ENCODE results near the gene MYOT.
"Not testable (repeated sequence)": the region's sequence is repeated elsewhere in the genome, so short reads cannot be mapped to it uniquely, and the experiment has no call there.

The MYOT gene, protein sequence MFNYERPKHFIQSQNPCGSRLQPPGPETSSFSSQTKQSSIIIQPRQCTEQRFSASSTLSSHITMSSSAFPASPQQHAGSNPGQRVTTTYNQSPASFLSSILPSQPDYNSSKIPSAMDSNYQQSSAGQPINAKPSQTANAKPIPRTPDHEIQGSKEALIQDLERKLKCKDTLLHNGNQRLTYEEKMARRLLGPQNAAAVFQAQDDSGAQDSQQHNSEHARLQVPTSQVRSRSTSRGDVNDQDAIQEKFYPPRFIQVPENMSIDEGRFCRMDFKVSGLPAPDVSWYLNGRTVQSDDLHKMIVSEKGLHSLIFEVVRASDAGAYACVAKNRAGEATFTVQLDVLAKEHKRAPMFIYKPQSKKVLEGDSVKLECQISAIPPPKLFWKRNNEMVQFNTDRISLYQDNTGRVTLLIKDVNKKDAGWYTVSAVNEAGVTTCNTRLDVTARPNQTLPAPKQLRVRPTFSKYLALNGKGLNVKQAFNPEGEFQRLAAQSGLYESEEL

DNA sequence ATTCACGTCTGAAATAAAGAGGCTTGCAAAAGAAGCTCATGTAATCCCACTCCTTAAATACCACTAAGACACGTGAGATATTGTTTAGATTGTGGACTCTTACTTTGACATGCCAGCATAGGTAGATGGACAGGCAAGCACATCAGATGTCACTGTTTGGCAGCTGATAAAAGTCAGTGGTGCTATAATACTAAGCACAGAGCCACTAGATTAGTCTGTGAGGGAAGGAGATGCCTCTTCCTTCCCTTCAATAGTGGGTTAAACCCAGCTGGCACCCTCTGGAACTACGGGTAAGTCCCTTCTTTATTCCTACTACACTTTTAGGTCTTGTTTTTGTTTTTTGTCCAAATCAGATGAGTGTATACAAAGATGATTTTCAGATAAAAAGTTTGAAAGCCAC is at the start of gene MYOT:
MYOT (plus strand) TSS at position 197 of the 400 bp plus-strand sequence. CDS start 2,792 bp downstream, outside the sequence.
- DNase-seq: no peak

DNA sequence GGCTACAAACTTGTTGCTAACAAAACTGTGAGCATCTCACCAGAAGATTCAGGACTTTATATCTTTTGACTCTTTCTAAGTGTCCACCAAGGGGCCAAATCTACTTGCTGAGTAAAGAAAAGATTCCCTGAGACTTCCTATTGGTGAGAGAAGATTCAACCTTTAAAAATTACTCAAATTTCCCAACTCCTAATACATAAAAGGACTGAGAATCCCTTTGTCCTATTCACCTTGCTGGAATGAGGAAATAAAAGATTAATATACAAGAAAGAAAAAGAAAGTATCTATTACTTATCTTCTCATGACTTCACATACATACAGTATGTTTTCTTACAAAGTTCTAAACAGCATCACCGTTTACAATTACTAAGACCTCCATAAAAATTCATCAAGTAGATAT is 47.9 kb upstream of the MYOT start:
- no peak for DNase-seq

DNA sequence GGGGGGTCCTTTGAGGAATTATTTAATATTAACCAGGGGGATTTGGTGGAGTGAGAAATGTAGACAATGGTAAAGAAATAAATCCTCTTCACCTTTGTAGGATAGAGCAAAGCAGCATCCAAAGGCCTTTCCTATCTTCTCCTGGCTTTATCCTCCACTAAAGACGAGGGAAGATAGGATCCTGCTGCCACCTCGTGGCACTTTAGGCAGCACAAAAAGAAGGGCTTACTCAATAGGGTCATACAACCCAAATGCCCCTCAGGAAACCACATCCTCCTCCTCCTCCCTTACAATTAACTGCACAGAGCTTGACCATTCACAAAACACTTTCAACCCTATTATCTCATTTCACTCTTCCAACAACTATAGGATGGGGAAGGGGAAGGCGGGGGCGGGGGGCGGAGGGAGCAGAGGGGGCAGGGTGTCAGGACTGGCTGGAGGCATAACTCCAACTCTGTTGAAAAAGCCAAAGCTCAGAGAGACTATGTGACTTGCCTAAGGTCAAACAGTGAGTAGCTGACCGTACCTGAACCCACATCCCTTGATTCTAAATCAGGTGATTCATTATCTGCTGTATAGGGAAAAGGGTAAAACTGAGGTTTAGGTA is 45.4 kb upstream of the MYOT start:
- no peak for DNase-seq

DNA sequence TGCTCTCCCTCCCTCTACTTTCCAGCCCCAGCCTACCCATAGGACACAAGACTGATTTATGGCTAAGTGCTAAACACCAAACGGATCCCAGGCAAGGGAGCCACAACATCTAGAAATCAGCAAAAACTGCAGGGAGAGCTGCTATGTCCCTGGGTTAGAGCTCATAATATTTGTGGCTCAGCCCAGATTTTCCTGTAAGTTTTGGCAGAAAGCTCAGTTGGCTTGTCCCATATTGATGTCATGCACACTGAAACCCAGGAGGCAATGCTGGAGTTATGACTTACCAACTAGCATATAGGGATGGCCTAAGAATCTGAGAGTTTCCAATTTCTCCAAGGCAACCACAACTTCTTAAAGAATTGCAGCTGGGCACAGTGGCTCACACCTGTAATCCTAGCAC is 44.7 kb upstream of the MYOT start:
- no peak for DNase-seq

DNA sequence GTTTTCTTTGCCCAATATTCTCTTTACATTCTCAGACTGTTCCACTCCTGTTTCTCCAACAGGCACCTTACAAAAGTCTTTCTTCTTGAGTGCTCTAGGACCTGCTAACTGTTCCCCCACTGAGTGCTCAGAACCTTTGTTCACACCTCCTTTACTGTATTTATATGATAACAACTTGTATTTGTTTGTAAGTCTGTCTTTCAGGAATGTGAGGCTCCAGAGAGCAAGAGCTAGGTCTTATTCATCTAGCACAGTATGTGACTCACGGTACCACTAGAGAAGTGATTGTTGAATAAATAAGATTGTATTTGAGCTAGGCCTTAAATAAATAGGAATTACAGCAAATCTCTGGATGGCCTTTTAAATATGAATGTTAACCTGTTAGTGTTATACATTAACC is 42.5 kb upstream of the MYOT start:
- DNase-seq: no peak

DNA sequence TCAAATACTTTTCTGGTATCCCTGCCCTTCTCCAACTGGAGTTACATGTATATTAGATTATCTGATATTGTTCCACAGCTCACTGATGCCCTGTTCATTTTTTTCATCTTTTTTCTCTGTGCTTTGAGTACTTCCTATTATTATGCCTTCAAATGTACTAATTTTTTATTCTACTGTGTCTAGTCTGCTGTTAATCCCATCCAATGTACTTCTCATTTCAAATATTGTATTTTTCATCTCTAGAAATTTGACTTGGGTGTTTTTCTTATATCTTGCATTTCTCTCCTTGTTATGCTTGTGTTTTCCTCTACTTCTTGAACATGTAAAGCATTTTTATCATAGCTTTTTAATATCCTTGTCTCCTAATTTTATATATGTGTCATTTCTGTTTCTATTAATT is 41.6 kb upstream of the MYOT start:
- DNase-seq: no peak

DNA sequence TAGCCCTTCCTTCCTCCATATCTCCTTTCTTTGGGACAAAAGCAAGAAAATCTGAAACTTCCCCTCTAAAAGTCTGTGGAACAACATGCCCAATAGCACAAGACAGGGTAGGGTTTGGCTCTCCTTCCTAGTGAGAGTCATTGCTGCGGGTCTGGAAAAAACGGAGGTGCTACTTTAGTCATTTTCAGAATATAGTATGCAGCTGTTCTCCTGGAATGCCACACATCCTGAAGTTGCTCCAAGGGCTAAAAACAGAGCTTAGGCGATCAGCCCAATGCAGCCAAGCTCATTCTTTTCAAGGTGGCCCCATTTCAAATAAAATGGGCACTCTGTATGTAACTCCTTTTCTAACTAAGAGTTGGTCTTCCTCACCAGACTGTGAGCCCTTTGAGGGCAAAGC is 39.5 kb upstream of the MYOT start:
- no peak for DNase-seq

DNA sequence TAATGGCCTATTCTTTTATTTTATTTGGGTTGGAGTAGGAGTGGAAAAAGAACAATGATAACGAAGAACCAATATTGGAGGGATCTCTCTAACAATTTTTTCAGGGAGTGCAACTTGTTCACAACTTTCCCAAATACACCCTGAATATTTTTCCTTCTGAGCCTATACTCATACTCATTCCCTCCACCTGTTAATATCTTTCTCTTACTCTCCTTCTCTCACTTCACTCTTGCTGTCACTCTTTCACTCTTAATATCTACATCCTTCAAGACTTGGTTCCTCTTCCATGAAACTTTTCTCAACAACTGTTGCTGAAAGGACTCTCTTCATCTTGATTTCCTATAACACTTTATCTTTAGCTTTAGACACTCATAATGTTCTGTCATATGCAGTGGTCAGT is 39.0 kb upstream of the MYOT start:
- no peak for DNase-seq

DNA sequence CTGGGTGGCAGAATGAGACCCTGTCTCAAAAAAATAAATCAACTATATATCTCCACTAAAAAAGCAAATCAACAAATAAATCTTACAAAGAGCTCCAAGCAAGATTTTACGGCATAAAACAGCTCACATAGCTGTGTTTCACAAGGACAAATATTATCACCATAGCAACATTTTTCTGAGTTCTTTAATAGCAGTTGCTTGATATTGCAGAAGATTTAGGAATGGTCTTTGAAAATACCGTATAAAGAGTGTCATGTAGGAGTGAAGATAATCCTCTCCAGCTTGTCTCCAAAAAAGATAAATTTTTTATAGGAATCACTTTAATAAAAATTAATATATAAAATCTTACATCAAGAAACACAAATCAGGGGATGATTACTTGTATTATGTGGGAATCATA is 36.6 kb upstream of the MYOT start:
- DNase-seq: no peak

DNA sequence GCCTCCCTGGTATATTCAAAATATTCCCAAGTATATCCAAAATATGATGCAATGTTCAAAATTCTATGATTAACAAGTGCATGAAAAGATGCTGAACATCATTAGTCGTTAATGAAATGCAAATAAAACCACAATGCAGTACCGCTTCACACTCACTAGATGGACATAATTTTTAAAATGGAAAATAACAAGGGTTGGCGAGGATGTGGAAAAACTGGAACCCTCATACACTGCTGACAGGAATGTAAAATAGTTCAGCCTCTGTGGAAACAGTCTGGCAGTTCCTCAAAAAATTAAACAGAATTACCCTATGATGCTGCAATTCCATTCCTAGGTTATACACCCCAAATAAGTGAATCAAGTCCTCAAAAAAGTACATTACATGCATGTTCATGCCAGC is 36.1 kb upstream of the MYOT start:
- no peak for DNase-seq

DNA sequence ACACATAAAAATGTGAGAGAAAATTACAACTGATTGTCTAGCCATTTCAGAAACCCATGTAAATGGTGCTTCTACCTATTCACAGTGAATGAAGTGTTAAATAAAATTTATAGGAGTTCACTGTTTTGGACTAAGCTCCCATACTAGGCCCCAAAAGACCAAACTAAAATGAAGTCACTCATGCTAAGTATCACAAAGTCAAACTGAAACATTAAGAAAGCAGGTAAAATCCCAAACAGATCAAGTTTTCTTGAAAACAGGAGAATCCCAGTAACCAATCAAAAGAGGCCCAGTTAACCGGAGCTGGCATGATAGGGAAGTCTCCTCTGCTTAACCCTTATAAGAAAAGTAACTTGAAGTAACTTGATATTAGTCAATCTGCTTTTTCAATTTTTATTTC is 35.2 kb upstream of the MYOT start:
- DNase-seq: no peak

DNA sequence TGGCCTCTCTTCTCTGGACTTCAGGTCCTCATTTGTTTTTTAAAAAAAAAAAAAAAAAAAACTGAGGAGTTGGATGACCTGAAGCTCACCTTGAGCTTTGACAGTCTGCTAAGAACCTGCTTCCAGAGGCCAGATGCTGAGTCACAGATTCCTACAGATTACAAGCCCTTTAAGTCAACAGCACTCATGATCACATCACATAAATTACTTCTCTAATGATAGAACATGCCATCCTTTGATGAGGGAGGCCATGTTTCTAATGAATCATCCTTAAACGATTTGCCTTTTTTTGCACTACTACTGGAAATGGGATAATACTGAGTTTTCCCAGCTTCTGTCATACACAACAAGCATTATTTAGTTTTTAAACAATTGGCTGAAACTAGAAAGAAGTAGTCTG is 34.2 kb upstream of the MYOT start:
- no peak for DNase-seq

DNA sequence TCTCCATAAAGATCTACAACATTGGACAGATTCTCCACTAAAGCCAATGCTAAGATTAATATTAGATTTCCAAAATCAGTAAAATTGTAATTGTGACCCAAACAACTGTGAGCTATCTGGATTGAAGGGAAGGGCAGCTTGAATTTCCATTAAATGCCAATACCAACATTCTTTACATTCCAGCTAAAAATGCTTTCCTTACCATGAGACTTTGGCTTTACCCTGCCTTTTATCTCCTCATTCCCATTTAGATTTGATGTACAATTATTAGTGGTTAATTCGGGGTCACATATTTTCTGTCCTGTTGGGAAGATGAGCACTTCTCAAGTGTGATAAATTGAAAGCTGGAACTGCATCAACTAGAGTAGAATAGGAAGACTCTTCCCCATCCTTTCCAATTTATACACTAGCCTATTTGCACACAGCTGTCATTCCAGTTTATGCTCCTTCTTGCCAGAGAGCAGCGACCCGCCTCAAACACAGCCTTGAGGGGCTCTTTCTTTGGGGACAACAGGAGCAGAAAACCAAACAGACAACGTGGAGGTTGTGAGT is 33.1 kb upstream of the MYOT start:
- no peak for DNase-seq

DNA sequence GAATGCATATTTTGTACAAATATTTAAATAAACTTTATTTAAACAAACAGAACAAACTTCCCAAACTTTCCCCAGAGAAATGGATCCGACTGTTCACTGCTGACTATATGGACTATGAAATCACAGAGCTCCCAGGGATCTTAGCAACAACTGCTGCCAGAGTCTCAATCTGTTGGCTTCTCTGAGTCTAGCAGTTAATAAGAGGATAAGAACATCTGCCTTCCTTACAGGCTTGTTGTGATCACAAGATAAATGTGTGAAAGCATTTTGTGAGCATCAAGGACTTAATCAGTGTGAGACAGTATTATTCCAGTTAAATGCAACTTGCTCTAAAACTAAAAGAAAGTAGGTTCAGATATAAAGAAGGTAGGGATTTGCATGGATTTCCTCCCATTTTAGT is 31.4 kb upstream of the MYOT start:
- no peak for DNase-seq

DNA sequence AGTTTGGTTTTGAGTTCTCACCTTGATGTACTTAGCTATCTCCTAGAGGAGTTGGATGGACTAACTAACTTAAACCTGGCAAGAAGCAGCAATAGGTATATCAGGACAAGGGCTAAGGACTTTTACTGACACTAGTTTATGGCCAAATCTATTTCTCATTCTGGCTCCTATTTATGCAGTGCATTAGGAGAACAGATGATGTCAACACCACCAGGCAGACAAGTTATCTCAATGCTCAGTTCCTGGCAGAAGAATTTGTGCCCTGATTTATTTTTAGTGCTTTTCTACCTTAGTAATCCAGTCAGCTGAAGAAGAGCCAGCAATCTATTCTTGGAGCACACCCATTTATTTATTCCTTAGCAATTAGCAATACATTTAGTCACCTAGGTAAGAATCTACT is 30.7 kb upstream of the MYOT start:
- DNase-seq: no peak

DNA sequence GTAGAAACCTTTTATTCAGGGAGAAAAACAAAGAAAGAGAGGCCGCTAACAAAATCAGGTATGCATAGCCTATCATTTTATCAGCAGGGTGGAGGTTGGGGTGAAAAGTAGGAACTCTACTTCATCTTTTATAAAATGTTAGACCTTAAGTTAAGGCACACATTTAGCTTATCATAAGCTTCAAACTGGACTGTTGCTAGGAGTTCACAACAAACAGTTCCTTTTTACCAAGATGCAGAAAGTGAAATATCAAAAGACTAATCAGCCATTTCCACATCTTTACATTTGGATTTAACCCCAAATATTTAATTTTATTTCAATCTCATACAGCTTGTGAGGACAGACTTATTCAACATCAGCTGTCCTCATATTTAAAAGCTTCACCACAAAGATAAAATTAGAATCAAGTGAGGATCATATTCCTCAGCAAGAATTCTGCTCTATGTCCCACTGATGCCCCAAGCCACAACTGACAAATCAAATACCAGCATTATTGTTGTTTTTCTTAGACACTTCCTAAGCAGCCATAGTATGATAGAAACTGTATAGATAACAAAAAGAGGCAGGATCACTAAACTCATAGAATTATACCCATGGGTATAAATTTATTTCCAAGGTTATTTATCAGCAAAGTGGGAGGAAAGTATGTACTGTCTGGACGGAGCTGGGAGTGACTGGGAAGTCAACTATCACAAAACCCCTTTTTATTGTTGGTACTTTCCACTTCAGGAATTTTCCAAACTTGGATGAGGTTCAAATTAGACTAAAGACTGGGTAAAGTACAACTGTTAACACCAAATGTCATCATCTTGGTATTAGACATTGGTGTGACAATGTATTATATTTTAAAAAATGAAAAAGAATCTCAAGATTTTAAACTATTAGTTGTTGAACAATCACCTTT is 29.9 kb upstream of the MYOT start:
- DNase-seq: no peak

DNA sequence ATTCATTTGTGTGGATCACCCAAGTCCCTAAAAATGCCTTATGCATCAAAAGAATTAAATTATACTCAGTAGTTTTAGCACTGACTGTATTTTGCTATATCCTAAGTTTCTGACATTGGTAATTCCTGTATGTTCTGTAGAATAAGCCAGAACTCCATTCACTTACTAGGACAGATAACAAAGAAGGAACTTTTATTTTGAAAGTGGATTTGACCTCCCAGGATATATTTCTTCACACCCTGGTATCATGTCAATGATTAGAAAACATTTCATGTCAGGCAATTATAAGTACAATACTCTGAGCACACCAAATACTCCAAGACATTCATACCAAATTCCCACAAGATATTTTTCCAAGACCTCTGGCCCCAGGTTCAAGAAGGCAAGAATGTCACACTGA is 28.7 kb upstream of the MYOT start:
- DNase-seq: no peak

DNA sequence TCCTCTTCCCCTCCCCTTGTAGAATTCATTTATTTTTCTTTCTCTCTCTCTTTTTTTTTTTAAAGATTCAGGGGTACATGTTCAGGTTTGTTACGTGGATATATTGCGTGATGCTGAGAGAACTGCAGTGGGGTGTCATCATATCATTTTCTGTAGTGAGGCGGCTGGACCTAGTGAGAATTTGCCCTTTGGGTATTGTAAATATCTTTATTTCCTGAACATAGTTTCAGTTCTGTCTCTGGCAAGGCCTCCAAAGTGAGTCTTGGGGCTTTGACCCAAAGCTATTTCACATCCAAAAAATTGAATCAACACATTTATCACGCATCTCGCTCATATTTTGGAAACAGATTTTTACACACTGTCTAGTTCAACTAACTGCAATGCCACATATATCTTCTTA is 25.4 kb upstream of the MYOT start:
- no peak for DNase-seq

DNA sequence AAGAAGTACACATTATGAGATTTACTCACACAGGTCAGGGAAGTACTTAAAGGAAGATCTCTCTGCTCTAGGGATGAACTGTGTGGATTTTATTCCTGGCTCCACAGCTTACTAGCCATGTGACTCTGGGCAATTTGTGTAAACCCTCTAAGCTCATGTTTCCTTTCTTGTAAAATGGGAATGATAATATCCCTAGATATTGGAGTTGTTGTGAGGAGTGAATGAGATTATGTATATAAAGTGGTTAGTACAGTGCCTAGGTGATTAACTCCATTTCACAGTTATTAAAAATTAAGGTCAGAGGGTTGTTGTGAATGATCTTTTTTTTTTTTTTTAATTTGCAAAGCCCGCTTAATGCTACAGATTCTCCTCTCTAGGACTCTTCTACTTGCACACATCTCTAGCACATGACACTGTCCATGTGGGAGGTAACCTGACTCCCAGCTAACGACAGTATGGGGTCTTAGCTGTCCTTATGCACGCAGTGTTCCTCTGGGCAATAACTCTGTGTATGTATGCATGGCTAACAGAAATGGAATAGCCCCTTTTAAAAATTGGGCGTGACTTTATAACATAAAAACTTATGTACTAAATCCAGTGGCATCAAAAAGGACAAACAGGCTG is 23.9 kb upstream of the MYOT start:
- no peak for DNase-seq

DNA sequence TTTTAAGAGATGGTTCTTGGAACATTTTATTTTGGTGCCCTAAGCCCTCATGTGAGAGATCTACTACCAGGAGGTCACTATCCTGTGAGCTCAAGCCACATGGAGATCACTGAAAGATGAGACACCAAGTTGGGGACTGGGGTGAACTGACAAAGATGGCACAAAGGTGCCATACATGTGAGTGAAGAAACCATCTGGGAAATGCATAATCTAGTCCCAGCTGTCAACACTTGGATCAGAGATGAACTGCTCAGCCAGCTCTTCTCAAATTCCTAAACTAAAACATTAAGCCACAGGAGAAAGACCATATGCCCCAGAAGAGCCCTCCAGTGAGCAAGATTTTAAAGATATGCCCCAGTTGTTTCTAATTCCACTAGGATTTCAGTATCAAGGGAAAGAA is 22.2 kb upstream of the MYOT start:
- no peak for DNase-seq

DNA sequence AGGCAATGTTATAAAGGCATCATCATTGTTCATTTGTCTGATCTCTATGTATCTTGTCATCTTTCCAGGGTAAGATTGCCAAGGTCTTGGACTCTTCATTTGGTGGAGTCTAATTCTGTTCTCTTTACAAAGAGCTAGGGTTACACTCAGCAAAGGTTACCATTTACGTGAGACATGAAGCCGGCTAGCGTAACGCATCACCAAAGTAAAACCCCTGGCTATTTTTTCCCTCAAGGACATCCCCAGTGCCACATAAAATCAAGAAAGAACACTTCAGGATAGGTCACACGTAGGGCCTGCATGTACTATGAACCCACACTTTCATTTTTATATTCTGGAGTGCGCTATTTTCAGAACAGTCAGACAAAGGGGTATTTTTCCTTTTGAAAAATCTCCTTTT is 20.0 kb upstream of the MYOT start:
- no peak for DNase-seq

DNA sequence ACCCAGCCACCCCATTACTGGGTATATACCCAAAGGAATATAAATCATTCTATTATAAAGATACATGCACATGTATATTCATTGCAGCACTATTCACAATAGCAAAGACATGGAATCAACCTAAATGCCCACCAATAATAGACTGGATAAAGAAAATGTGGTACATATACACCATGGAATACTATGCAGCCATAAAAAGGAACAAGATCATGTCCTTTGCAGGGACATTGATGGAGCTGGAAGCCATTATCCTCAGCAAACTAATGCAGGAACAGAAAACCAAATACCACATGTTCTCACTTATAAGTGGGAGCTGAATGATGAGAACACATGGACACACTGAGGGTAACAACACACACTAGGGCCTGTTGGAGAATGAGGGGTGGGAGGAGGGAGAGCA is 14.5 kb upstream of the MYOT start:
- not testable (repeated sequence) for DNase-seq

DNA sequence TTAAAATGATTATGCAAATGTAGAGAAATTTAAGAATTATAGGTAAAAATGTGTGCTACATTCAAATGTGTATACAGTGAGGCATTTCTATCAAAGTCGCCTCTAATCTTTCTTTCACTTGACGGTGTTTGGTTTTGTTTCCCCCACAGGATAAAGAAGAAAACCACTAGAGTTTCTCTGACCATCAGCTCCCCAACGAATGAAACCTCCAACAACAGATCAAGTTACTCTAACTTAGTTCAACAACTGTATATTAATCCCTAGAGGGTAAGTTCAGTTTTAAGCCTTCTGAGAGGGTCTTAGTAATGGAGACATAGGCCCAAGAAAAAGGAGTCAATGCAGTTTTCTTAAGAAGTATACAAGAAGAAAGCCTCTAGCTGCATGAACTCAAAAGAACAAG is 11.5 kb upstream of the MYOT start:
- DNase-seq: no peak

Data from stimulated activated CD8-positive, alpha-beta memory T cell treated with anti-CD3 and anti-CD28 coated beads, Interleukin-4, amount 100 ng/mL, for 48 hours (primary cell).